Measurements from ENCODE around the gene SPATA16.
"Not testable (repeated sequence)": the region's sequence is repeated elsewhere in the genome, so short reads cannot be mapped to it uniquely, and the experiment has no call there.

SPATA16 gene

GRCh38 chr3:173065543-173065981 is 75.5 kb downstream of the SPATA16 start:
- DNase-seq (ENCODE audit: low read depth in 1 of 2, low spot score in 1 of 2), result no peak

- DNase-seq (ENCODE audit: low read depth in 1 of 2, low spot score in 1 of 2), result no peak
These were observed 76.4 kb downstream of the SPATA16 start for GRCh38 chr3:173064631-173065030.

- DNase-seq (ENCODE audit: low read depth in 1 of 2, low spot score in 1 of 2), result no peak
These were observed 82.8 kb downstream of the SPATA16 start for GRCh38 chr3:173058229-173058628.

- DNase-seq (ENCODE audit: low read depth in 1 of 2, low spot score in 1 of 2), result no peak
These were observed 85.7 kb downstream of the SPATA16 start for GRCh38 chr3:173055228-173055933.

GRCh38 chr3:173049360-173049759 is 91.7 kb downstream of the SPATA16 start:
- DNase-seq (ENCODE audit: low read depth in 1 of 2, low spot score in 1 of 2), result no peak

GRCh38 chr3:173045770-173046382 is 95.2 kb downstream of the SPATA16 start:
- no peak for DNase-seq (ENCODE audit: low read depth in 1 of 2, low spot score in 1 of 2)

- no peak for DNase-seq (ENCODE audit: low read depth in 1 of 2, low spot score in 1 of 2)
These were observed 96.0 kb downstream of the SPATA16 start for GRCh38 chr3:173044998-173045397.

- DNase-seq (ENCODE audit: low read depth in 1 of 2, low spot score in 1 of 2), result no peak
These were observed 97.3 kb downstream of the SPATA16 start for GRCh38 chr3:173043757-173044156.

- no peak for DNase-seq (ENCODE audit: low read depth in 1 of 2, low spot score in 1 of 2)
These were observed 102.6 kb downstream of the SPATA16 start for GRCh38 chr3:173038484-173038871.

GRCh38 chr3:173037840-173038483 is 103.1 kb downstream of the SPATA16 start:
- no peak for DNase-seq (ENCODE audit: low read depth in 1 of 2, low spot score in 1 of 2)

- DNase-seq (ENCODE audit: low read depth in 1 of 2, low spot score in 1 of 2), result no peak
These were observed 110.8 kb downstream of the SPATA16 start for GRCh38 chr3:173030273-173030672.

GRCh38 chr3:173028351-173028750 is 112.7 kb downstream of the SPATA16 start:
- no peak for DNase-seq (ENCODE audit: low read depth in 1 of 2, low spot score in 1 of 2)

- no peak for DNase-seq (ENCODE audit: low read depth in 1 of 2, low spot score in 1 of 2)
These were observed 113.6 kb downstream of the SPATA16 start for GRCh38 chr3:173027429-173027828.

GRCh38 chr3:173025941-173026340 is 115.1 kb downstream of the SPATA16 start:
- DNase-seq (ENCODE audit: low read depth in 1 of 2, low spot score in 1 of 2), result no peak

GRCh38 chr3:173021547-173022185 is 119.4 kb downstream of the SPATA16 start:
- no peak for DNase-seq (ENCODE audit: low read depth in 1 of 2, low spot score in 1 of 2)

GRCh38 chr3:173020128-173020527 is 120.9 kb downstream of the SPATA16 start:
- DNase-seq (ENCODE audit: low read depth in 1 of 2, low spot score in 1 of 2), result not testable (repeated sequence)

- no peak for DNase-seq (ENCODE audit: low read depth in 1 of 2, low spot score in 1 of 2)
These were observed 121.7 kb downstream of the SPATA16 start for GRCh38 chr3:173019378-173019777.

GRCh38 chr3:173018758-173019157 is 122.3 kb downstream of the SPATA16 start:
- DNase-seq (ENCODE audit: low read depth in 1 of 2, low spot score in 1 of 2), result no peak

- DNase-seq (ENCODE audit: low read depth in 1 of 2, low spot score in 1 of 2), result no peak
These were observed 127.7 kb downstream of the SPATA16 start for GRCh38 chr3:173013219-173013832.

GRCh38 chr3:173009410-173009809 is 131.6 kb downstream of the SPATA16 start:
- DNase-seq (ENCODE audit: low read depth in 1 of 2, low spot score in 1 of 2), result no peak

GRCh38 chr3:173008978-173009377 is 132.1 kb downstream of the SPATA16 start:
- DNase-seq (ENCODE audit: low read depth in 1 of 2, low spot score in 1 of 2), result no peak

All from activated CD4-positive, alpha-beta T cell treated with anti-CD3 and anti-CD28 coated beads, Interleukin-2, amount 50 U/mL, for 24 hours (primary cell).